ENCODE results near the gene PPP1R3F. TPM values are rescaled to one million over a fixed set of nuclear protein-coding genes. Genes with fewer than 3 reads are reported as not detected.

PPP1R3F gene
- total and polyA plus RNA-seq, 11 donors, result 13.9 to 31.7 (median 22.6) TPM

DNA sequence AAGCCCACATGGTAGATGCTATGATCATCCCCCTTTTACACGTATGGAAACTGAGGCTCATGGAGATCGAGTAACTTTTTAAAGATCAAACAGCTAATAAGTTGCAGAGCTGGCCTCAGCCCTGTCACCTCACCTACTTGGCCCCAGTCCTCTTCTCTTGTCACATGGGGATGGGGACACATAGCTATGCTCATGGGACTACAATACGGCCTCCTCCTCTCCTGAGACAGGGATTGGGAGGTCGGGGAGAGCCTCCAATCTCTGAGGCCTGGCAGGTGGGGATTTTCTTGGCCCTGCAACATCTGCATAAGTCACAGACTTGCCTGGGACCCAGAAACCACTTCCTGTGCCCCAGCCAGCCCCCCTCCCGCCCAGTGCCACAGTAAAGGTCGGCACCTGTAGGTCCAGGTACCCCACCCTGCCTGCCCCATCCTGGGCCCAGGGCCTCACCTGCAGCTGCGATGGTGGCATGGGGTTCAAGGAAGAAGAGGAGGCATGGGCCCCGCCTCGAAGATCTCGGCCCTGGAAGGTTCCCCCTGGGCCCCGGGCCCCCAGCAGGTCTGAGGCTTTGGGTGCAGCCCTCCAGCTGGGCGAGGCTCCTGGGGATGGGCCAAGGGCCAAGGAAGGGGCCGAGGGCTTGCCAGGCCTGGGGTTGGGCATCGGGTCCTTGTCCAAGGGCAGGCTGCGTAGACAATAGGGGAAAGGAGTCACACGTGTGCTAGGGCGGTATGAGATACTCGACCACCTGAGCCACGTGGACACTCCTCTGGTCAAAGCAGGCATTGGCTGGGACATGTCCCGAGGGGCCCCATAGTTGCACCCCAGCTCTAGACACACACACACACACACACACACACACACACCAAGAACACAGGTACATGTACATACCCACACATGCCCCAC is 11.5 kb upstream of the PPP1R3F start:
- Histone ChIP-seq H3K9me3 (no peaks in the 10 kb centered on the region), H3K4me1 (no peaks in the 10 kb centered on the region), H3K27ac (no peak overlapping the region), H3K36me3 (no peaks in the 10 kb centered on the region), H3K4me3 (no peak overlapping the region), H3K27me3 (peaks cover 0 to 14% (median 0%) of the 10 kb centered on the region in 9 donors)
- DNase-seq (no peak), ATAC-seq (no peak)
- TF ChIP-seq CTCF (IDR thresholded peaks at IDR 0.05) (no peak), POLR2A (IDR thresholded peaks at IDR 0.05) (no peak)
- WGBS, 4 donors, result 75 to 83% (median 79%) methylated on average over 14 to 20 of the region's 20 CpGs
- intact Hi-C loops (cut with DNase I), result no loop called here

GRCh38 chrX:49258749-49259124 is 10.9 kb upstream of the PPP1R3F start:
- WGBS, 4 donors, result 80 to 93% (median 87%) methylated on average over 5 of the region's 5 CpGs
- intact Hi-C loops (cut with DNase I), result no loop called here
- TF ChIP-seq CTCF (IDR thresholded peaks at IDR 0.05) (no peak), POLR2A (IDR thresholded peaks at IDR 0.05) (no peak)

DNA sequence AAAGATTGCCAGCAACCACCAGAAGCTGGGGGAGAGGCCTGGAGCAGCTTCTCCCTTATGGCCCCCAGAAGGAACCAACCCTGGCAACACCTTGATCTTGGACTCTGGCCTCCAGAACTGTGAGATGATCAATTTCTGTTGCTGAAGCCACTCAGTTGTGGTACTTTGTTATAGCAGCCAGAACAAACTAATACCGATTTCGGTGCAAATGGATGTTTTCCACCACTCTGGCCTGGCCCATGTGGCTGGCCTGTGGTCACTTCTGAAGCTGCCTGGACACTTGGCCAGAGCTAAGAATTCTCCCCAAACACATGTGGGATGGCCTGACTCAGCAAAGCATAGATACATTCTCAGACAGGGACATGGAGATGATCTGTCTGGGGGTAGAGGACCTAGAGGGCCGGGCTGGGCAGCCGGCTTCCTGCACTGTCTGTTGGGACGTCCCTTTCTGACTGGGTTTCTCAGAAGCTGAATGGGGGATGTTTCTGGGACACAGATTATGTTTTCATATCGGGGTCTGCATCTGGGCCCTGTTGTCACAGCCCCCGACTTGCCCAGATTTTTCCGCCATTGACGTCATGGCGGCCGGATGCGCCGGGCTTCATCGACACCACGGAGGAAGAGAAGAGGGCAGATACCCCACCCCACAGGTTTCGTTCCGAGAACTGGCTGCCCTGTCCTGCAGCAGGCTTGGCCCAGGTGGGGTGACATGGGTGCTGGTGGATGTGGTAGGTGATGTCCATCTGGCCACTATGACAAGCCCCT is 9.2 kb upstream of the PPP1R3F start:
- Histone ChIP-seq H3K27me3 (peaks cover 0 to 14% (median 0%) of the 10 kb centered on the region in 9 donors), H3K4me3 (no peak overlapping the region), H3K36me3 (no peaks in the 10 kb centered on the region), H3K27ac (no peak overlapping the region), H3K9me3 (no peaks in the 10 kb centered on the region), H3K4me1 (no peaks in the 10 kb centered on the region)
- 84 to 95% (median 90%) methylated on average over 17 of the region's 17 CpGs for WGBS, 4 donors
- no peak for TF ChIP-seq CTCF (IDR thresholded peaks at IDR 0.05)
- TF ChIP-seq POLR2A (IDR thresholded peaks at IDR 0.05), result no peak
- ATAC-seq, result no peak
- DNase-seq, result no peak
- intact Hi-C loops (cut with DNase I), result loop anchor here in 2 of 10 donors (10.0 kb wide), 2 partner anchors 56 to 66 kb away; partner anchors contain the start of gene SYP (in 1 of the 2)

More at GRCh38 chrX:49258749-49259124, 10.9 kb upstream of the PPP1R3F start:
- H3K36me3 ChIP-seq, result no peaks in the 10 kb centered on the region
- H3K4me3 ChIP-seq, result no peak overlapping the region
- H3K4me1 ChIP-seq, result no peaks in the 10 kb centered on the region
- no peak overlapping the region for H3K27ac ChIP-seq
- peaks cover 0 to 14% (median 0%) of the 10 kb centered on the region in 9 donors for H3K27me3 ChIP-seq
- no peaks in the 10 kb centered on the region for H3K9me3 ChIP-seq
- DNase-seq, result no peak
- no peak for ATAC-seq

GRCh38 chrX:49262603-49263002 is 7.0 kb upstream of the PPP1R3F start:
- TF ChIP-seq POLR2A (IDR thresholded peaks at IDR 0.05) (no peak), CTCF (IDR thresholded peaks at IDR 0.05) (no peak)
- ATAC-seq, result no peak
- H3K9me3 ChIP-seq, result no peaks in the 10 kb centered on the region
- H3K36me3 ChIP-seq, result no peaks in the 10 kb centered on the region
- H3K4me1 ChIP-seq, result no peaks in the 10 kb centered on the region
- no peak overlapping the region for H3K4me3 ChIP-seq
- DNase-seq, result no peak
- no peak overlapping the region for H3K27ac ChIP-seq
- intact Hi-C loops (cut with DNase I), result loop anchor here in 2 of 10 donors (10.0 kb wide), 2 partner anchors 58 to 68 kb away; partner anchors contain the start of gene SYP (in 1 of the 2)
- peaks cover 0 to 14% (median 0%) of the 10 kb centered on the region in 9 donors for H3K27me3 ChIP-seq
- 31 to 84% (median 58%) methylated on average over 1 of the region's 1 CpG for WGBS, 4 donors
